Superior temporal gyrus (tissue), 1 donor: ENCODE data around the gene ARSH.
"Not testable (repeated sequence)": the region's sequence is repeated elsewhere in the genome, so short reads cannot be mapped to it uniquely, and the experiment has no call there.

Experiments used
- DNase-seq: peaks from one replicate; pipeline ENCODE4 v3.0.0-alpha.2; 2016; ENCODE audit errors: extremely low spot score

Gene ARSH

GRCh38 chrX:3006495-3006894, at the start of gene ARSH:
Gene ARSH, plus strand, starts transcription at chrX:3006546. Its CDS starts 67 bp downstream, at chrX:3006613.
- DNase-seq, result no peak

- no peak for DNase-seq
Observed at GRCh38 chrX:2958199-2958598, 48.1 kb upstream of the ARSH start.

GRCh38 chrX:2960861-2961515, 45.4 kb upstream of the ARSH start:
- no peak for DNase-seq

GRCh38 chrX:2962381-2962780, 44.0 kb upstream of the ARSH start:
- DNase-seq, result no peak

- DNase-seq, result not testable (repeated sequence)
Observed at GRCh38 chrX:2963449-2963848, 42.9 kb upstream of the ARSH start.

- not testable (repeated sequence) for DNase-seq
Observed at GRCh38 chrX:2963992-2964794, 42.2 kb upstream of the ARSH start.

- DNase-seq, result no peak
Observed at GRCh38 chrX:2965965-2966364, 40.4 kb upstream of the ARSH start.

- no peak for DNase-seq
Observed at GRCh38 chrX:2967012-2967411, 39.3 kb upstream of the ARSH start.

GRCh38 chrX:2967584-2967983, 38.8 kb upstream of the ARSH start:
- no peak for DNase-seq

- peak; percentile 32 for DNase-seq
Observed at GRCh38 chrX:2967998-2968909, 38.1 kb upstream of the ARSH start.

GRCh38 chrX:2969021-2969420, 37.3 kb upstream of the ARSH start:
- no peak for DNase-seq

GRCh38 chrX:2972391-2972790, 34.0 kb upstream of the ARSH start:
- no peak for DNase-seq

- no peak for DNase-seq
Observed at GRCh38 chrX:2974961-2975360, 31.4 kb upstream of the ARSH start.

GRCh38 chrX:2978639-2979038, 27.7 kb upstream of the ARSH start:
- DNase-seq, result not testable (repeated sequence)

GRCh38 chrX:2984342-2984741, 22.0 kb upstream of the ARSH start:
- DNase-seq, result no peak

- no peak for DNase-seq
Observed at GRCh38 chrX:2989565-2989964, 16.8 kb upstream of the ARSH start.

GRCh38 chrX:3010532-3010931, 4.2 kb downstream of the ARSH start:
- DNase-seq, result no peak

- DNase-seq, result no peak
Observed at GRCh38 chrX:3017492-3017891, 11.1 kb downstream of the ARSH start.

GRCh38 chrX:3024176-3024575, 17.8 kb downstream of the ARSH start:
- no peak for DNase-seq

- no peak for DNase-seq
Observed at GRCh38 chrX:3026074-3026815, 19.9 kb downstream of the ARSH start.

GRCh38 chrX:3029129-3029528, 22.8 kb downstream of the ARSH start:
- DNase-seq, result no peak

- DNase-seq, result no peak
Observed at GRCh38 chrX:3037218-3037617, 30.9 kb downstream of the ARSH start.
